Kidney (tissue), 14 donors: Measurements from ENCODE around the gene PLIN3. TPM values are rescaled to one million over a fixed set of nuclear protein-coding genes. Genes with fewer than 3 reads are reported as not detected.
"Not testable (repeated sequence)": the region's sequence is repeated elsewhere in the genome, so short reads cannot be mapped to it uniquely, and the experiment has no call there.

Experiments
- DNase-seq, 5 donors: peaks; one replicate each; pipeline ENCODE4 v3.0.0-alpha.2; 2013 to 2020
- FAIRE-seq: peaks from 2 replicates; lab custom pipeline; 2012; peaks lifted over from hg19 to GRCh38; lab: Jason Lieb, UNC
- H3K27ac ChIP-seq, 2 donors: one replicate each; pipeline ENCODE4 v1.7.0; 2013; ENCODE audit warnings: low read depth in 2 of 2, low read length in 2 of 2, inconsistent platforms in 1 of 2
- H3K27me3 ChIP-seq: one replicate; pipeline ENCODE4 v1.7.1; 2013; ENCODE audit warnings: low read length, inconsistent platforms; ENCODE audit not compliant: control insufficient read depth, insufficient read depth
- H3K36me3 ChIP-seq, 3 donors: one replicate each; pipeline versions ENCODE4 v1.7.0 to v1.7.1; 2013; ENCODE audit warnings: low read length in 3 of 3, control low read depth in 1 of 3, inconsistent platforms in 1 of 3; ENCODE audit not compliant: insufficient read depth in 3 of 3, control insufficient read depth in 2 of 3
- H3K4me1 ChIP-seq, 3 donors: one replicate each; pipeline versions ENCODE4 v1.7.0 to v1.7.1; 2013; ENCODE audit warnings: low read length in 3 of 3, inconsistent platforms in 1 of 3, low read depth in 1 of 3; ENCODE audit not compliant: control insufficient read depth in 2 of 3, insufficient read depth in 2 of 3
- H3K4me3 ChIP-seq, 3 donors: one replicate each; pipeline versions ENCODE4 v1.7.0 to v1.8.1; 2013; ENCODE audit warnings: low read length in 3 of 3, control low read depth in 1 of 3, inconsistent platforms in 1 of 3
- H3K9ac ChIP-seq, 3 donors: one replicate each; pipeline versions ENCODE4 v1.7.0 to v1.7.1; 2013; ENCODE audit warnings: low read length in 3 of 3, control low read depth in 1 of 3, inconsistent platforms in 1 of 3
- H3K9me3 ChIP-seq, 3 donors: one replicate each; pipeline versions ENCODE4 v1.7.0 to v1.7.1; 2013; ENCODE audit warnings: low read length in 3 of 3, control low read depth in 1 of 3, inconsistent platforms in 1 of 3; ENCODE audit not compliant: control insufficient read depth in 2 of 3, insufficient read depth in 1 of 3
- CTCF ChIP-seq: IDR thresholded peaks from 3 replicates; pipeline ENCODE4 v1.5.1; 2012; ENCODE audit warnings: mild to moderate bottlenecking, moderate library complexity, borderline replicate concordance; ENCODE audit not compliant: insufficient read depth; ENCODE audit errors: extremely low read depth
- intact Hi-C: fragments of 100-400 bp; cut with DNase I; formaldehyde crosslinking; loops from one replicate; pipeline ENCODE4 v1.11.1; 2022
- polyA plus RNA-seq: library from polyadenylated mRNA; stranded (reverse); fragments of 350-450 nt; fragmentation: Illumina TruSeq; extraction: RNeasy Lipid Tissue Mini Kit (QIAGEN cat#74804); gene quantifications from one replicate; pipeline ENCODE4 v1.2.3, GENCODE V29; 2014; ENCODE audit warnings: low read depth, low replicate concordance; ENCODE audit not compliant: insufficient read depth
- total RNA-seq: library from RNA; stranded (reverse); fragmentation: NEBNext Ultra II Directional; extraction: Animal tissue kit (Norgen Biotek cat#: 25700); gene quantifications from one replicate; pipeline ENCODE4 v1.2.1, GENCODE V29; 2021
- donor health status: control.
- donor health status: control.
- donor health status: control.
- donor health status: control.
- donor health status: control.
- donor health status: DM: yes; HTN: yes; CAD: no.
- donor health status: Normal renal cell carcinoma (clear cell type).

Gene PLIN3
- total and polyA plus RNA-seq, 2 donors from 2014 or later: 30.5 to 60.0 TPM

- no peaks in the 10 kb centered on the region for H3K4me1 ChIP-seq
- H3K9me3 ChIP-seq: no peaks in the 10 kb centered on the region
- no peaks in the 10 kb centered on the region for H3K36me3 ChIP-seq
- intact Hi-C loops: no loop called here
- no peak overlapping the region for H3K9ac ChIP-seq
- TF ChIP-seq CTCF: no peak
- H3K27ac ChIP-seq: no peak overlapping the region
- peak in 1 of 5 donors; percentile 74 for DNase-seq
- no peak overlapping the region for H3K4me3 ChIP-seq
- FAIRE-seq: no peak
- H3K27me3 ChIP-seq: no peaks in the 10 kb centered on the region
These were observed 28.3 kb downstream of the PLIN3 start for GRCh38 chr19:4839192-4839591.

- Histone ChIP-seq H3K4me1 (peaks cover 0 to 6% (median 0%) of the 10 kb centered on the region in 3 donors), H3K9me3 (no peaks in the 10 kb centered on the region), H3K9ac (no peak overlapping the region), H3K27ac (no peak overlapping the region), H3K27me3 (no peaks in the 10 kb centered on the region), H3K36me3 (no peaks in the 10 kb centered on the region), H3K4me3 (no peak overlapping the region)
- intact Hi-C loops: no loop called here
- TF ChIP-seq CTCF: no peak
- FAIRE-seq (no peak), DNase-seq (no peak)
These were observed 34.7 kb downstream of the PLIN3 start for GRCh38 chr19:4832776-4833175.

- H3K36me3 ChIP-seq, FAIRE-seq, H3K9me3 ChIP-seq, DNase-seq, H3K4me1 ChIP-seq, intact Hi-C loops, H3K27me3 ChIP-seq: not testable (repeated sequence)
- Histone ChIP-seq H3K9ac (peak overlapping the region in 2 of 3 donors; percentile 27 to 91), H3K27ac (peak overlapping the region; percentile 89 to 92), H3K4me3 (peak overlapping the region; percentile 40 to 84 (median 84))
These were observed 35.5 kb downstream of the PLIN3 start for GRCh38 chr19:4831979-4832340.

GRCh38 chr19:4831304-4831978 lies 36.0 kb downstream of the PLIN3 start, which contains the start of gene TICAM1:
TSS of gene TICAM1 (minus strand) at chr19:4831712. CDS start at chr19:4818377, 13,335 bp downstream.
- no peaks in the 10 kb centered on the region for H3K27me3 ChIP-seq
- no peak for FAIRE-seq
- H3K9me3 ChIP-seq: no peaks in the 10 kb centered on the region
- peak within 1 kb of the TSS; percentile 40 to 84 (median 84) for H3K4me3 ChIP-seq
- peak; percentile 24 to 93 (median 65) for DNase-seq
- peak within 1 kb of the TSS; percentile 13 to 91 (median 27) for H3K9ac ChIP-seq
- H3K27ac ChIP-seq: peak within 1 kb of the TSS; percentile 89 to 92
- no peak for TF ChIP-seq CTCF
- intact Hi-C loops: no loop called here
- peaks cover 0 to 6% (median 0%) of the 10 kb centered on the region in 3 donors for H3K4me1 ChIP-seq
- no peaks in the 10 kb centered on the region for H3K36me3 ChIP-seq
